ENCODE results near the gene AIMP1.

- no peak for TF ChIP-seq CTCF (IDR thresholded peaks at IDR 0.05)
- TF ChIP-seq POLR2A (IDR thresholded peaks at IDR 0.05): no peak
These were observed 1.4 kb upstream of the AIMP1 start for GRCh38 chr4:106314960-106315359.

All from adrenal gland (tissue), 5 donors.